OCI-LY1 (cell line): ENCODE measurements around the gene MACROD2.

Experiments
- H2AFZ ChIP-seq: fragments of 200-600 bp; sonication (generic), shearing (Covaris generic); 2 replicates; pipeline ENCODE4 v1.6.0; 2014; ENCODE audit warnings: antibody characterized with exemption, mild to moderate bottlenecking, low read length
- H3F3A ChIP-seq: fragments of 200-600 bp; sonication (generic), shearing (Covaris generic); 2 replicates; pipeline ENCODE4 v1.6.0; 2014; ENCODE audit warnings: mild to moderate bottlenecking, antibody characterized with exemption, low read length, moderate library complexity; ENCODE audit not compliant: insufficient read depth
- H3K27ac ChIP-seq: fragments of 200-600 bp; sonication (generic); 2 replicates; pipeline ENCODE4 v1.5.1; 2014; ENCODE audit warnings: low read length, mixed run types, mild to moderate bottlenecking, low read depth; ENCODE audit not compliant: poor library complexity, severe bottlenecking
- H3K27me3 ChIP-seq: fragments of 200-600 bp; sonication (generic); 2 replicates; pipeline ENCODE4 v1.6.0; 2014; ENCODE audit warnings: antibody characterized with exemption, mild to moderate bottlenecking, low read length, moderate library complexity; ENCODE audit not compliant: insufficient read depth
- H3K36me3 ChIP-seq: fragments of 200-600 bp; sonication (generic); 2 replicates; pipeline ENCODE4 v1.6.1; 2014; ENCODE audit warnings: mild to moderate bottlenecking, antibody characterized with exemption, low read length, moderate library complexity, mixed read lengths; ENCODE audit not compliant: insufficient read depth
- H3K4me1 ChIP-seq: fragments of 200-600 bp; sonication (generic); 2 replicates; pipeline ENCODE4 v1.5.1; 2014; ENCODE audit warnings: mild to moderate bottlenecking, low read length, moderate library complexity; ENCODE audit not compliant: insufficient read depth, severe bottlenecking
- H3K4me2 ChIP-seq: fragments of 200-600 bp; sonication (generic), shearing (Covaris generic); 2 replicates; pipeline ENCODE4 v1.6.1; 2014; ENCODE audit warnings: low read length
- H3K4me3 ChIP-seq: fragments of 200-600 bp; sonication (generic); 2 replicates; pipeline ENCODE4 v1.5.1; 2014; ENCODE audit warnings: low read length, low read depth, mild to moderate bottlenecking, mixed read lengths; ENCODE audit not compliant: poor library complexity, severe bottlenecking
- H3K79me2 ChIP-seq: fragments of 200-600 bp; shearing (Covaris generic); 2 replicates; pipeline ENCODE4 v1.6.1; 2016; ENCODE audit warnings: mixed run types, low read length, mixed read lengths; ENCODE audit not compliant: insufficient read depth
- H3K9ac ChIP-seq: fragments of 200-600 bp; sonication (generic), shearing (Covaris generic); 2 replicates; pipeline ENCODE4 v1.6.1; 2014; ENCODE audit warnings: mild to moderate bottlenecking, low read length, mixed read lengths
- H3K9me2 ChIP-seq: fragments of 200-600 bp; sonication (generic), shearing (Covaris generic); 2 replicates; pipeline ENCODE4 v1.6.1; 2014; ENCODE audit warnings: low read depth, mild to moderate bottlenecking, low read length, mixed read lengths
- H3K9me3 ChIP-seq: fragments of 200-600 bp; shearing (Covaris generic); 2 replicates; pipeline ENCODE4 v1.6.1; 2014; ENCODE audit warnings: low read length, mixed read lengths
- H4K20me1 ChIP-seq: fragments of 200-600 bp; sonication (generic), shearing (Covaris generic); 2 replicates; pipeline ENCODE4 v1.6.0; 2016; ENCODE audit warnings: mild to moderate bottlenecking, low read length; ENCODE audit not compliant: insufficient read depth
- EZH2 ChIP-seq: fragments of 200-600 bp; sonication (generic), shearing (Covaris generic); IDR thresholded peaks from 2 replicates; pipeline ENCODE4 v1.8.0; 2017; ENCODE audit warnings: borderline replicate concordance, mixed run types, mild to moderate bottlenecking, antibody characterized with exemption, low read length, moderate library complexity, mixed read lengths
- TF ChIP-seq, protein P1 (sequence below): fragments of 200-600 bp; sonication (generic), shearing (Covaris generic); IDR thresholded peaks from 2 replicates; pipeline ENCODE4 v1.5.1; 2017; ENCODE audit warnings: mild to moderate bottlenecking, antibody characterized with exemption, low read length, moderate library complexity, mixed read lengths

Gene MACROD2

GRCh38 chr20:14633507-14633906, 638.2 kb downstream of the MACROD2 start:
- Histone ChIP-seq H3F3A (no peaks in the 10 kb centered on the region), H3K9me3 (no peaks in the 10 kb centered on the region), H3K27me3 (no peaks in the 10 kb centered on the region), H3K4me3 (no peak overlapping the region), H3K4me1 (no peaks in the 10 kb centered on the region), H2AFZ (no peak overlapping the region), H3K27ac (no peak overlapping the region), H3K9me2 (no peaks in the 10 kb centered on the region), H4K20me1 (no peaks in the 10 kb centered on the region), H3K4me2 (no peak overlapping the region), H3K9ac (no peak overlapping the region), H3K79me2 (no peaks in the 10 kb centered on the region), H3K36me3 (no peaks in the 10 kb centered on the region)
- no peak for TF ChIP-seq EZH2
- TF ChIP-seq, protein P1, sequence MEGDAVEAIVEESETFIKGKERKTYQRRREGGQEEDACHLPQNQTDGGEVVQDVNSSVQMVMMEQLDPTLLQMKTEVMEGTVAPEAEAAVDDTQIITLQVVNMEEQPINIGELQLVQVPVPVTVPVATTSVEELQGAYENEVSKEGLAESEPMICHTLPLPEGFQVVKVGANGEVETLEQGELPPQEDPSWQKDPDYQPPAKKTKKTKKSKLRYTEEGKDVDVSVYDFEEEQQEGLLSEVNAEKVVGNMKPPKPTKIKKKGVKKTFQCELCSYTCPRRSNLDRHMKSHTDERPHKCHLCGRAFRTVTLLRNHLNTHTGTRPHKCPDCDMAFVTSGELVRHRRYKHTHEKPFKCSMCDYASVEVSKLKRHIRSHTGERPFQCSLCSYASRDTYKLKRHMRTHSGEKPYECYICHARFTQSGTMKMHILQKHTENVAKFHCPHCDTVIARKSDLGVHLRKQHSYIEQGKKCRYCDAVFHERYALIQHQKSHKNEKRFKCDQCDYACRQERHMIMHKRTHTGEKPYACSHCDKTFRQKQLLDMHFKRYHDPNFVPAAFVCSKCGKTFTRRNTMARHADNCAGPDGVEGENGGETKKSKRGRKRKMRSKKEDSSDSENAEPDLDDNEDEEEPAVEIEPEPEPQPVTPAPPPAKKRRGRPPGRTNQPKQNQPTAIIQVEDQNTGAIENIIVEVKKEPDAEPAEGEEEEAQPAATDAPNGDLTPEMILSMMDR = no peak

- no peak overlapping the region for H3K4me2 ChIP-seq
- no peaks in the 10 kb centered on the region for H3K36me3 ChIP-seq
- no peak overlapping the region for H2AFZ ChIP-seq
- H3F3A ChIP-seq = no peaks in the 10 kb centered on the region
- H3K4me3 ChIP-seq = no peak overlapping the region
- H3K27me3 ChIP-seq = no peaks in the 10 kb centered on the region
- H3K9me2 ChIP-seq = no peaks in the 10 kb centered on the region
- no peaks in the 10 kb centered on the region for H3K9me3 ChIP-seq
- no peaks in the 10 kb centered on the region for H4K20me1 ChIP-seq
- H3K4me1 ChIP-seq = no peaks in the 10 kb centered on the region
- no peak overlapping the region for H3K27ac ChIP-seq
- H3K79me2 ChIP-seq = no peaks in the 10 kb centered on the region
- TF ChIP-seq EZH2 = no peak
- TF ChIP-seq, protein P1 = no peak
- H3K9ac ChIP-seq = no peak overlapping the region
Measured at GRCh38 chr20:14634665-14635064, 639.3 kb downstream of the MACROD2 start.

- H3K27ac ChIP-seq = no peak overlapping the region
- H3K36me3 ChIP-seq = no peaks in the 10 kb centered on the region
- no peak overlapping the region for H2AFZ ChIP-seq
- H3K9ac ChIP-seq = no peak overlapping the region
- H3K9me2 ChIP-seq = no peaks in the 10 kb centered on the region
- no peaks in the 10 kb centered on the region for H4K20me1 ChIP-seq
- H3K9me3 ChIP-seq = no peaks in the 10 kb centered on the region
- no peak overlapping the region for H3K4me2 ChIP-seq
- no peak overlapping the region for H3K4me3 ChIP-seq
- no peaks in the 10 kb centered on the region for H3K27me3 ChIP-seq
- TF ChIP-seq EZH2 = no peak
- TF ChIP-seq, protein P1 = no peak
- H3F3A ChIP-seq = no peaks in the 10 kb centered on the region
- H3K79me2 ChIP-seq = no peaks in the 10 kb centered on the region
- H3K4me1 ChIP-seq = no peaks in the 10 kb centered on the region
Measured at GRCh38 chr20:14637441-14637840, 642.1 kb downstream of the MACROD2 start.
